Measurements from ENCODE around the gene PRDM1.

DNA sequence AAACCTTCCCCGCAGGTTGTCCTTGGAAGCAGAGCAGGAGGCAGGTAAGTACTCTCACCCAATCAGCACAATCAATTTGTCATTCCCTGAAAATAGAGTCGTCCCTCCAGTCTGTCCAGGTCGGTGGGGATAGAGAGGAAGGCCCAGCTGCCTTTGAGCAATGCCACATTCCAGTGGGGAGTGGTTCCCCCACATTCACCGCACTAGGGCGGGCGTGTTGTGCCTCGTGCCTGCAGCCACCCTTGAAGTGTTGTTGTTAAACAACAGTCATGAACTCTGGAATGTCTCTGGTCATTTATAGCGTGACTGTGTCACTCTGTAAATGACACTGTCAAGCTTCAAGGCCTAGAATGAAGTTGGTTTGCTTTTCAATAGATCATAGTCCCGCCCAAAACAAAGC, 33.4 kb downstream of the PRDM1 start:
- TF ChIP-seq ZFP91 (CRISPR knock-in tag; IDR thresholded peaks at IDR 0.05; ENCODE audit: borderline replicate concordance) (no peak), RAD21 (CRISPR knock-in tag; IDR thresholded peaks at IDR 0.05) (no peak), TAF1 (CRISPR knock-in tag; IDR thresholded peaks at IDR 0.05) (no peak), TBL1XR1 (IDR thresholded peaks at IDR 0.05; ENCODE audit: borderline replicate concordance, low read length, partially characterized antibody) (no peak), ZNF33B (CRISPR knock-in tag; IDR thresholded peaks at IDR 0.05) (no peak), GTF2F1 (IDR thresholded peaks at IDR 0.05; ENCODE audit: low read length) (no peak), ZNF292 (CRISPR knock-in tag; IDR thresholded peaks at IDR 0.05; ENCODE audit: borderline replicate concordance, low read depth) (no peak), EZH2 (conservative IDR thresholded peaks at IDR 0.05; ENCODE audit: low read depth, low read length) (no peak), CEBPB (IDR thresholded peaks at IDR 0.05; ENCODE audit: borderline replicate concordance, low read depth, low read length) (no peak), IRX3 (CRISPR knock-in tag; IDR thresholded peaks at IDR 0.05; ENCODE audit: borderline replicate concordance, low read depth) (no peak), ZFP37 (CRISPR knock-in tag; IDR thresholded peaks at IDR 0.05; ENCODE audit: borderline replicate concordance) (no peak), EP300 (IDR thresholded peaks at IDR 0.05; ENCODE audit: low read depth in 2 of 2, low read length in 2 of 2) (no peak), EP300 (CRISPR knock-in tag; IDR thresholded peaks at IDR 0.05; ENCODE audit: borderline replicate concordance) (no peak)
- TF ChIP-seq, protein P1, sequence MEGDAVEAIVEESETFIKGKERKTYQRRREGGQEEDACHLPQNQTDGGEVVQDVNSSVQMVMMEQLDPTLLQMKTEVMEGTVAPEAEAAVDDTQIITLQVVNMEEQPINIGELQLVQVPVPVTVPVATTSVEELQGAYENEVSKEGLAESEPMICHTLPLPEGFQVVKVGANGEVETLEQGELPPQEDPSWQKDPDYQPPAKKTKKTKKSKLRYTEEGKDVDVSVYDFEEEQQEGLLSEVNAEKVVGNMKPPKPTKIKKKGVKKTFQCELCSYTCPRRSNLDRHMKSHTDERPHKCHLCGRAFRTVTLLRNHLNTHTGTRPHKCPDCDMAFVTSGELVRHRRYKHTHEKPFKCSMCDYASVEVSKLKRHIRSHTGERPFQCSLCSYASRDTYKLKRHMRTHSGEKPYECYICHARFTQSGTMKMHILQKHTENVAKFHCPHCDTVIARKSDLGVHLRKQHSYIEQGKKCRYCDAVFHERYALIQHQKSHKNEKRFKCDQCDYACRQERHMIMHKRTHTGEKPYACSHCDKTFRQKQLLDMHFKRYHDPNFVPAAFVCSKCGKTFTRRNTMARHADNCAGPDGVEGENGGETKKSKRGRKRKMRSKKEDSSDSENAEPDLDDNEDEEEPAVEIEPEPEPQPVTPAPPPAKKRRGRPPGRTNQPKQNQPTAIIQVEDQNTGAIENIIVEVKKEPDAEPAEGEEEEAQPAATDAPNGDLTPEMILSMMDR (CRISPR knock-in tag; IDR thresholded peaks at IDR 0.05), result no peak
- TF ChIP-seq, protein P2, sequence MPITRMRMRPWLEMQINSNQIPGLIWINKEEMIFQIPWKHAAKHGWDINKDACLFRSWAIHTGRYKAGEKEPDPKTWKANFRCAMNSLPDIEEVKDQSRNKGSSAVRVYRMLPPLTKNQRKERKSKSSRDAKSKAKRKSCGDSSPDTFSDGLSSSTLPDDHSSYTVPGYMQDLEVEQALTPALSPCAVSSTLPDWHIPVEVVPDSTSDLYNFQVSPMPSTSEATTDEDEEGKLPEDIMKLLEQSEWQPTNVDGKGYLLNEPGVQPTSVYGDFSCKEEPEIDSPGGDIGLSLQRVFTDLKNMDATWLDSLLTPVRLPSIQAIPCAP (CRISPR knock-in tag; IDR thresholded peaks at IDR 0.05; ENCODE audit: low read depth), result no peak
